KMS-11 (cell line): ENCODE results near the gene ABL2.
"Not testable (repeated sequence)": the region's sequence is repeated elsewhere in the genome, so short reads cannot be mapped to it uniquely, and the experiment has no call there.

Source experiments
- H2AFZ ChIP-seq: fragments of 200-600 bp; sonication (generic); 2 replicates; pipeline ENCODE4 v1.6.1; 2016; ENCODE audit warnings: antibody characterized with exemption, mixed run types, low read depth
- H3K27ac ChIP-seq: fragments of 200-600 bp; sonication (generic); 2 replicates; pipeline ENCODE4 v1.6.1; 2016; ENCODE audit warnings: mild to moderate bottlenecking, mixed run types
- H3K27me3 ChIP-seq: fragments of 200-600 bp; sonication (generic); 2 replicates; pipeline ENCODE4 v1.6.1; 2017; ENCODE audit warnings: mild to moderate bottlenecking, low read depth, mixed run types, moderate library complexity; ENCODE audit not compliant: insufficient read depth
- H3K36me3 ChIP-seq: fragments of 200-600 bp; sonication (generic); 2 replicates; pipeline ENCODE4 v1.6.1; 2017; ENCODE audit warnings: mild to moderate bottlenecking, mixed run types; ENCODE audit not compliant: insufficient read depth
- H3K4me1 ChIP-seq: fragments of 200-600 bp; sonication (generic); 2 replicates; pipeline ENCODE4 v1.6.1; 2016; ENCODE audit warnings: mild to moderate bottlenecking, low read depth, mixed run types; ENCODE audit not compliant: poor library complexity, severe bottlenecking
- H3K4me2 ChIP-seq: fragments of 200-600 bp; sonication (generic); 2 replicates; pipeline ENCODE4 v1.7.0; 2016; ENCODE audit warnings: mild to moderate bottlenecking, mixed run types
- H3K4me3 ChIP-seq: fragments of 200-600 bp; sonication (generic); IDR thresholded peaks from 2 replicates; pipeline ENCODE4 v1.6.1; 2017; ENCODE audit warnings: low read depth, low read length, mixed read lengths; ENCODE audit not compliant: insufficient read depth
- H3K79me2 ChIP-seq: fragments of 200-600 bp; sonication (generic); 2 replicates; pipeline ENCODE4 v1.6.1; 2016; ENCODE audit warnings: low read depth, mixed run types; ENCODE audit not compliant: insufficient read depth
- H3K9ac ChIP-seq: fragments of 200-600 bp; sonication (generic); 2 replicates; pipeline ENCODE4 v1.6.1; 2016; ENCODE audit warnings: mild to moderate bottlenecking, mixed run types
- H4K20me1 ChIP-seq: fragments of 200-600 bp; sonication (generic); 2 replicates; pipeline ENCODE4 v1.6.1; 2016; ENCODE audit warnings: mild to moderate bottlenecking, mixed run types; ENCODE audit not compliant: insufficient read depth
- CTCF ChIP-seq: fragments of 200-600 bp; sonication (generic); conservative IDR thresholded peaks from 2 replicates; pipeline ENCODE4 v1.6.1; 2017; ENCODE audit warnings: low read depth, mild to moderate bottlenecking, antibody characterized with exemption, low read length, moderate library complexity, mixed read lengths

ABL2 gene

GRCh38 chr1:179229214-179230140 lies at the start of gene ABL2:
Gene ABL2 (minus strand): TSS chr1:179229677. CDS start chr1:179229397, 280 bp downstream.
- Histone ChIP-seq H3K4me2 (peak within 1 kb of the TSS; percentile 84), H3K27me3 (no peaks in the 10 kb centered on the region), H3K36me3 (no peaks in the 10 kb centered on the region), H3K9ac (peak within 1 kb of the TSS; percentile 90), H3K79me2 (peaks cover 42% of the 10 kb centered on the region), H3K4me1 (peaks cover 40% of the 10 kb centered on the region), H2AFZ (peak within 1 kb of the TSS; percentile 98), H3K27ac (peak within 1 kb of the TSS; percentile 66), H4K20me1 (peaks cover 6% of the 10 kb centered on the region; the same call in 1 of the 2 replicates), H3K4me3 (peak within 1 kb of the TSS; percentile 96)
- TF ChIP-seq CTCF, result no peak

GRCh38 chr1:179278920-179279319 lies 49.4 kb upstream of the ABL2 start:
- no peak for TF ChIP-seq CTCF
- no peaks in the 10 kb centered on the region for H3K79me2 ChIP-seq
- no peak overlapping the region for H3K9ac ChIP-seq
- no peaks in the 10 kb centered on the region for H3K4me1 ChIP-seq
- no peak overlapping the region for H3K4me2 ChIP-seq
- H3K27me3 ChIP-seq, result no peaks in the 10 kb centered on the region
- H3K36me3 ChIP-seq, result no peaks in the 10 kb centered on the region
- H4K20me1 ChIP-seq, result no peaks in the 10 kb centered on the region
- H2AFZ ChIP-seq, result no peak overlapping the region
- H3K4me3 ChIP-seq, result no peak overlapping the region
- no peak overlapping the region for H3K27ac ChIP-seq

GRCh38 chr1:179274424-179274823 lies 44.9 kb upstream of the ABL2 start:
- H3K27me3 ChIP-seq, H3K4me3 ChIP-seq, H3K79me2 ChIP-seq, H3K9ac ChIP-seq, H4K20me1 ChIP-seq, H2AFZ ChIP-seq, H3K36me3 ChIP-seq, H3K4me1 ChIP-seq, H3K27ac ChIP-seq, H3K4me2 ChIP-seq: not testable (repeated sequence)

DNA sequence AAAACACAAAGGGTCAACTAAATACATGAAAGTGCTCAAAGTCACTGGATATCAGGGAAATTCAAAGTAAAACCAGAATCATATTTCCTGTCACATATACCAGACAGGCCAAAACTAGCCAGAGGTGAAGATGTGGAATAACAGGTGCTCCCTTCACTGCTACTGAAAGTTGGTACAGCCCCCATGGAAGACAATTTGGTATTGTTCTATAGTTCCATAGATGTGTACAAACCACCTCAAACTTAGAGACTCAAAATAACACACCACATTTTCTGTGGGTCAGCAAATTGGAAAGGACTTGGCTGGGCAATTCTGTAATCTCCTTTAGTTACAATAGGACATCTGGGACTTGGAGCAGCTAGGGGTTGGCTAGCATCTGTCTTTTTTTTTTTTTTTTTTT lies 39.6 kb upstream of the ABL2 start:
- Histone ChIP-seq H3K9ac (no peak overlapping the region), H3K4me3 (no peak overlapping the region), H3K27ac (no peak overlapping the region), H3K4me1 (no peaks in the 10 kb centered on the region), H4K20me1 (no peaks in the 10 kb centered on the region), H3K36me3 (no peaks in the 10 kb centered on the region), H3K4me2 (no peak overlapping the region), H3K27me3 (no peaks in the 10 kb centered on the region), H3K79me2 (no peaks in the 10 kb centered on the region), H2AFZ (no peak overlapping the region)
- TF ChIP-seq CTCF, result no peak

DNA sequence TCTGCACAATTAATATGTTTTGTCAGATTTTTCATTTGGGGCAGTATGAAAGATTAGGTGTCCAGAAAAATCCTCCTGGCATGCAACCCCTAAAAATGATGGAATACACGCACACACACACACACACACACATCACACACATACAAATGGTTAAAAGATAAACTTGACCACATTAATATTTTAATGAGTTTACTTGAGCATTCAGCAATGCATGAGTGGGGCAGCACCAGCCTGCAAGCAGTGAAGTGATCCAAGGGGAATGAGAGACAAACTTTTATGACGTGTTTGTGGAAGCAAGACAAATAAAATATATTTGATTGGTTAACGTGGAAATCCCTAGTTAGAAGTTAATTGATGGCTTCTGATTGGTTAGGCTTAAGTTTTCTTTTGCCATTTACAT lies 35.0 kb upstream of the ABL2 start:
- Histone ChIP-seq H3K27ac (no peak overlapping the region), H3K4me1 (no peaks in the 10 kb centered on the region), H3K9ac (no peak overlapping the region), H3K79me2 (no peaks in the 10 kb centered on the region), H4K20me1 (no peaks in the 10 kb centered on the region), H3K36me3 (no peaks in the 10 kb centered on the region), H3K4me3 (no peak overlapping the region), H3K4me2 (no peak overlapping the region), H2AFZ (no peak overlapping the region), H3K27me3 (no peaks in the 10 kb centered on the region)
- no peak for TF ChIP-seq CTCF
